Measurements from ENCODE around the gene ST6GAL2.

The ST6GAL2 gene

DNA sequence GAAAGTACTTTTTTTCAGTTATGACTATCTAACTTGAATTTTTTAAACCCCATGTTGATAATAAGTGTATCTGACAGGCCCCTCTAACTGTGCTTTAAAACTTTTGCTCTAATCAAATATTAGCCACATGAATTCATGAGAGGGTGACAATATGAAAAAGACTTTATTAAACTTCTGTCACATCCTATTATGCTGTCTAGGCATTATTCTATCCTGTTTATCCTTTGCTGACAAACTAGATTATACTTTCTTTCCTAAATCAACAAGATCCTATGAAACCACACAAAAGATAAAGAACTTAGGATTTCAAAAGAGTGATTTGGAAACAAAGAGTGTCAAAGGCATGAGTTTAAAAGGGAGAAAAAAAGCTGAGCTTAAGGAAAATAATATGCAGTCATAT is 57.8 kb downstream of the ST6GAL2 start:
- no peak for DNase-seq (ENCODE audit: low spot score)

DNA sequence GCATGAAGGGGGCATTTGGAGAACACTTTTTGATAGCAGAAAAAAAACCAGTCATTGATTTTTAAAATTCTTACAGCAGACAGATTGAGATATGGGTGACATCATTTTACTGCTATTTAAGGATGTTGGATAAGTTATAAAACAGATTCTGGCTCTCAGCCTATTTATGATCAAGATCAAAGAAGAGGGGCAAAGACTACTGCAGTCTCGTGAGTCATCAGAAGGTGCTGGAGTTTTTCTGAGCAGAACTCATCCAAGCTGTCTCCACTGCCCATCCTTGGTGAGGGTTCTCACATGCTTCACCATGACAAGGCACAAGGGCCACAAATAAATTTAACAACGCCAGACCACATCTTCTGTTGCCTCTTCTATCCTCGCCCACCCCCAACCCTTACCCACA is 58.8 kb downstream of the ST6GAL2 start:
- DNase-seq (ENCODE audit: low spot score), result no peak

DNA sequence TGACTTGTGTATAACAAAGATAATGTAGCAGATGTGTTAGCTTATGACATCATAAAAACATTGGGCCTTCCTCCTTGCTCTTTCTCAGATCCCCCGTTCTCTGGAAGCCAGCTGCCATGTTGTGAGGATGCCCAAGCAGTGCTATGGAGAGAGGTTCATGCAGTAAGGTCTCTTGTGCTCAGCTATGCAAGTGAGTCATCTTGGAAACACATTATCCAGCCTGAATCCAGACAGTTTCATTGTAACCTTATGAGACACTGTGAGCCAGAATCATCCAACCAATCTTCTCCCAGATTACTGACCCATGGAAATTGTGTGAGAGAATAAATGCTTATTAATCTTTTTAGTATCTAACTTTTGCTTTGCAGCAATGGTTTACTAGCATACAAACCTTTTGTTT is 60.8 kb downstream of the ST6GAL2 start:
- no peak for DNase-seq (ENCODE audit: low spot score)

DNA sequence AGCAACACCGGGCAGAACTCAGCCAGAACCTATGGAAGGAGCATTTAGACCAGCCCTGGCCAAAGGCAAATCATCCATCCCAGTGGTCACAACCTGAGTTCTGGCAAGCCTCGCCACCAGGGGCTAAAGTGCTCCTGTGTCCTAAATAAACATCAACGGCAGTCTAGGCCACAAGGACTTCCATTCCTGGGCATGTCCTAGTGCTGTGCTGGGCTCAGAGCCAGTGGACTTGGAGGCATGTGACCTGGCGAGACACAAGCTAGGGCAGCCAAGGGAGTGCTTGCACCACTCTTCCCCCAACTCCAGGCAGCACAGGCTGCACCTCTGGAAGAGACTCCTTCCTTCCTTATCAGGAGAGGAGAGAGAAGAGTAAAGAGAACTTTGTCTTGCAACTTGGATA is 69.0 kb downstream of the ST6GAL2 start:
- no peak for DNase-seq (ENCODE audit: low spot score)

DNA sequence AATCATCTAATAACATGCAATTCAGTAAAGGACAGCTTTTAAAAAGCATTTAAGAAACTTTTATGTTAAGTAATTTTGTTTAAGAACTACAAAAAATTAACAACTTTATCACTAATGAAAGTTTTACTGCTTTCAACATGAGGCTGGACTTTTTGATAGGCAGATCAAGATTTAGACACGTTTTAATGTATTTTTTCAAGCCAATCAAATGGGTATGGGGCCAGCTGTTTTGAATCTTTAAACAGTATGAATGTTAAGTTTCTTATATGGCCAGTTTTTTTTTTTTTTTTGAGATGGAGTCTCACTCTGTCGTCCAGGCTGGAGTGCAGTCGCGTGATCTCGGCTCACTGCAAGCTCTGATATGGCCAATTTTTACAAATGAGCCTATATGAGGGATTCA is 73.1 kb downstream of the ST6GAL2 start:
- no peak for DNase-seq (ENCODE audit: low spot score)

DNA sequence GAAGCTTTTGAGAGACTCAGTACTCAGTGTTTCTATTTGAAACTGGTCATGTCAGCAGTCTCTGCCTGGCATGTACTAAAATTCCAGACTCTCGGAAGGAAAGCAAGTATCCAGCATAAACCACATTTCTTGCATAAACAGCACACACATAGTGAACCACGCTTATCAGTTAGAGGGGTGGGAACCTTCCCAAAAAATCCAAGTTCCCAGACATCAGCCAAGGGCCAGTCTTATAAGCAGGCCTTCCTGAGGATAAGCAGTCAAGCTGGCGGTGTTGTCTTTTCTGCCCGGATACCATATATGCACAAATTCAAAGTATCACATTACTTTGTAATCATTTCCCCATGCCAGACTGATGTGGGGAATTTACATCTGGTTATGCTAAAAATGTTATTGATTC is 73.6 kb downstream of the ST6GAL2 start:
- no peak for DNase-seq (ENCODE audit: low spot score)

DNA sequence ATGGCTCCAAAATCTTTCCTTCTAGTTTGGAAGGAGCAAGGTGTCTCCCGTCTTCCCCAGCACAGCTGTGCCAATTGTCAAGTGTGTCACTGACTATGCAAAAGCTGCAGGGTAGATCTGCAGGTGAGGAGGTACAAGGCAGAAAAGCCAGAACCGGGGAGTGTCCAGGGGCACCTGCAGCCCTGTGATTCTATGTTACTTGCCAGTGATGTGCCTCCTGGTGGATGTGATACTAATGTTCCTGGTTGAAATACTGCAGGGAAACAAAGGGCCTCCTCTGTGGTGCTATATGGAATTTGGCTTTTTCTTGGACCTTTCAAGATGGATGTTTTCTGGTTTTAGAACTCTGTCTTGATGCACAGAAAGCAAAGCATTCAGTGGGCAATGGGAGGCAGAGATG is 80.3 kb downstream of the ST6GAL2 start:
- DNase-seq (ENCODE audit: low spot score), result no peak

DNA sequence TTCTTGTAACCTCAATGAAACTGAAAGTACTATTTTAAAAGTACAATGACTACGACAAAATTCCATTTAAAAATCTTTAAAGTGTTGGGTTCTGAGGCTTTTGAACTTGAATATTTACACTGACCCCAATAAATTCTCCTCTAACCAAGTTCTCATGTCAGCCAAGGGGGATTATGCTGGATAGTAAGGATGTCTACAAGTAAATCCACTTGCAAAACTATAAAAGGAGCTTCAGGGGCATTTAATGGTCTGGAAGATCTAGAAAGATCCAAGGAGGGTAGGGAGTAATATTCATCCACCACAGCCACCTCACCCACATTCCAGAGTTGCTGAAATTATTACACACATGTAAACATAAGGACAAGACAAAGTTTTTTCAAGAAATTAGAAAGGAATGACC is 81.8 kb downstream of the ST6GAL2 start:
- no peak for DNase-seq (ENCODE audit: low spot score)

DNA sequence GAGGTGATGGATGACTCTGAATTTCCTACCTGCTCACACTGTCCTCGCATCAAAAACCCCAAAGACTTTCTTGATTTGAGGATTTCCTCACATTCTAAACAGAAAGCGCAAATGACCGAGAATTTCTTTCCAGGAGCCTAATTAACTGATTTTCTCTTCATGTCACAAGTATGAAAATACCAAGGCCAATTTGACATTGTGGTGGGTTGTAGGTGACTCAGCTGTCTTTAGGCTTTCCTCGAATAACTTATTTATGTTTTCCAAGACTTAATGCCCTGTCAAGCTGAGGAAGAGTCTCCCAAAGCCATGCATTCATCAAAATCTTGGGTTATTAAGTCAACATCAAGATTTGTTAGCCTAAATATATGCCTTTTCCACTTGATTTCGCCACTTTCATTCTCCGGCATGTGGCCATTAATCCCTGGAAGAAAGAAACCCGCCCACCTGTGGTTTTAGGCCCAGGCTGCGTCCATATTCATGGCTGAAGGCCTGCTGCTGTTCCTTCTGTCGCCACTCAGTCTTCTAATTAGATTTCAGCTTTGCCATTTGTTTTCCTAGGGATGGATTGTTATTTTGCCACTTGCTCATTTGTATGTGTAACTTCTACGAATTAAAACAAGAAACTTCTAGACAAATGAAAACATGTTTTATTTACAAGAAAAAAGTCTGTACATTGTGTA is 84.9 kb downstream of the ST6GAL2 start:
- no peak for DNase-seq (ENCODE audit: low spot score)

DNA sequence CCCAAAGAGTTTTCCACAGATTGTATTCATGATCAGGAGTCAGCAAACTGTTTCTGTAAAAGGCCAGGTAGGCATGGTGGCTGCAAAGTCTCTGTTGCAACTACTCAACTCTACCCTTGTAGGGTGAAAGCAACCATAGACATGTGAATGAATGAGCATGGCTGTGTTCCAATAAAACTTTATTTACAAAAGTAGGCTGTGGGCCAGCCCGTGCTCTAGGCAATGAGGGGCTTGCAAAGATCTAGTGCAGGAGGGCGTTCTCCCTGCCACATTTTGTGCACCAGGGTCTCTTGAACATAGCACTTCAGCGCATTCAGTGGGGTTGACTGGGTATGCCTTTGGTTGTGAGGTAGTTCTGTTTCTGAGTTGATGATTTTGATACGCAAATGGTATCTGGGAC is 85.8 kb downstream of the ST6GAL2 start:
- no peak for DNase-seq (ENCODE audit: low spot score)

DNA sequence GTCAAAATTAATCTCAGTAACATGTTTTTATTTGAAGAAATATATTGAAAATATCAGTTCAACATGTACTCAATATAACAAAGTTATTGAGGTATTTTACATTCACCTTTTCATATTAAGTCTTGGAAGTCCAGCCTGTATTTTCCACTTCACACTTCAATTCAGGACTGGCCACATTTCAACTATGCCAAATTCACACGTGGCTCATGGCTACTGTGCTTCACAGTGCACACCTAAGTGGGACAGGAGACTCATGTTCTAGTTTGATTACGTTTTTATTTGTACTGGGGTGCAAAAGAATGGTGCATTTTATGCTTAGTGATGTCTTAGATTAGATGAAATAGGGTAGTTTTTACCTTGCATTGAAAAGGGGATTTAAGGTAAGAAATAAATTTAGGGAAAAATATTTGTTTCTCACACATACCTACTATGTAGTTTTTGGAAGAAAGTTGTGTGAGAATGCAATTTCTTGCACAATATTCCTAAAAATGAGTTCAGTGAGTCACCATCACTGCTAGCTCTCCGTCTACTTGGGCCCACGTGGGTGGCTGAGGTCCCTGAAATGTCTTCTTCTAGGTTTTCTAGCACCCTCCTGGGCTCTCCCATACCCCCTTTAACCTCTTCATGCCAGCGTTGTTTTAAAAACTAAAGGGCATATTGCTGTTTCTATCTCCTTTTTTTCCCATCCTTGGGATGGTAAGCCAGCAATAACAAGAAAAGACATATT is 87.0 kb downstream of the ST6GAL2 start:
- DNase-seq (ENCODE audit: low spot score), result no peak

DNA sequence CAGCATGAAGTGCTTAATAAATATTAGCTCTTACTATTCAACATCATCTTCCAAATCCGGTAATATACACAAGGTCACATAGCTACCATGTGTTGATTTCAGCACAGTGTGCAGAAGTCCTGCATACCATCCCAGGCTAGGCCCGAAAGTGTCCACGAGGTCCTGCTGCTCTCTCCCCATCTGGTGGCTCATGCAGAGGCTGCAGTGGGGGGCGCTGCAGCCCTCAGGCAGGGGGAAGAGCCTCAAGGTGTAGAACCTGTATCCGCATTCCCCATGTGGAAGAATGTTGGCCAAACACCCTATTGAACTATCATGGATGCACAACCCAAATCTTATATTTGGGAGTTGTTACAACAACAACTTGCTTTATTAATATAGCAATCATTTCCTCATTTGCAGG is 88.5 kb downstream of the ST6GAL2 start:
- DNase-seq (ENCODE audit: low spot score), result no peak

DNA sequence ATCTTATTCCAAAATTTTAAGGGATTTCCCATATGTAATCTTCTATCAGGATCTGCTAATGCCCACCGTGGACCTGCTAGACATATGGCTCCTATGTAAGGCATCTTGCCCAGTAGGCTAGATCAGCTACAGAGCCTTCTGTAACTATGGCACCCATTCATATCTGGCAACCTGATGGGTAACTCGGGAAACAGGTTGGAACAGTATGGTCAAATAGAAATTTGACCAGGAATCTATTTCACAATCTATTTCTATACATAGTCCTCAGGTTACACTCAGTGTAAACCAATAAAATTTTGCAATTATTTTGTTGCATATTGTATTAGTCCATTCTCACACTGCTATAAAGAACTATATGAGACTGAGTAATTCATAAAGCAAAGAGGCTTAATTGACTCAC is 93.3 kb downstream of the ST6GAL2 start:
- DNase-seq (ENCODE audit: low spot score), result no peak

DNA sequence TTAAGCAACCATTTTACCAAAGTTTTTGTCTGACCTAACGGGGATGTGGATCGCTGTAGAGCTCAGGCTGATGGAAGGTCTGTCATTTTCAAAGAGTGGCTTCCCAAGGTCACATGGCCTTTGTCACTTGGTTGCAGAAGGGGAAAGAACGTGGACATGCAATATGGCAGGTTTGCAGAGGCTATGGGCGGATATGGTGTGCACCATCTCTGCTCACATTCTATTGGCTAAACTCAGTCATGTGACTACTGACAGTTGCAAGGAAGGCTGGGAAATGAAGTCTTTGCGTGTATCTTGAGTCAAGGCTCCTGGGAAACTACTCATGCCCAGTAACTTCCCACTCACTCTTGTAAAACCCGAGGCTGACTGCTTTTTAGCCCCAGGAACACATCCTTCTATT is 96.8 kb downstream of the ST6GAL2 start:
- DNase-seq (ENCODE audit: low spot score), result no peak

DNA sequence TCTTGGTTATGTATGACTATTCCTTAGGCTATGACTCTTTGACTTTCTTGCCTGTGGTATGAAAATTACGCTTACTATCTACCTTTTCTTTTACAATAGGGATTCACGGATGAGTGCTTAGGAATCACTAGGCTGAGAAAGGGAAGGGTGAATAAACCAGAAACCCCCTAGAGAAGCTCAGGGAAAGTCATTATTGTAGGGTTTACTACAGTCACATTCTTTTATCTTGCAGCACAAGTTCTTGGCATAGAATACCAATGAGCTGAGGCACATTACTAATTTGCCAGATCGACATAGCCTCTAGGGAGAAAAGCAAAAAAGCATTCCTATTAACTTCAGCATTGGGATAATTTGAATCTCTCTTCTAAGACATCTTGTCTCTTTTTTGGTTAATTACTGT is 103.3 kb downstream of the ST6GAL2 start:
- DNase-seq (ENCODE audit: low spot score), result no peak

DNA sequence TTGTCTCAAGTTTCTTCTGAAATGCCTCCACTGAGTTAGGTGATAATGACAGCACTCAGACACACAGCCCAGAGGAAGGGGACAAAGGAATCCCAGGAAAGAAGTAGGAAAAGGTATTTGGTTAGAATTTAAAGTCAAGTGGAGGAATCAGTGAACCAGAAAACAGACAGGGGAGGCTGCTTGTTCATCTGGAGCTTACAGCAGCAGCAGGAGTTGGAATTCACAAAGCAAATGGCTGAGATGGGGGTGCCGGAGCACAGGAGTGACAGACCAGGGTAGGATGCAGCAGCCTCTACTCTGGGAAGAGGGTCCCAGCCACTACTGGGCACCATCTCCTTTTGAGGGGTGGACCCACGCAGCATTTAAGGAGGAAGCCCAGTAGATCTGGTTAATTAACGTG is 104.8 kb downstream of the ST6GAL2 start:
- DNase-seq (ENCODE audit: low spot score), result no peak

DNA sequence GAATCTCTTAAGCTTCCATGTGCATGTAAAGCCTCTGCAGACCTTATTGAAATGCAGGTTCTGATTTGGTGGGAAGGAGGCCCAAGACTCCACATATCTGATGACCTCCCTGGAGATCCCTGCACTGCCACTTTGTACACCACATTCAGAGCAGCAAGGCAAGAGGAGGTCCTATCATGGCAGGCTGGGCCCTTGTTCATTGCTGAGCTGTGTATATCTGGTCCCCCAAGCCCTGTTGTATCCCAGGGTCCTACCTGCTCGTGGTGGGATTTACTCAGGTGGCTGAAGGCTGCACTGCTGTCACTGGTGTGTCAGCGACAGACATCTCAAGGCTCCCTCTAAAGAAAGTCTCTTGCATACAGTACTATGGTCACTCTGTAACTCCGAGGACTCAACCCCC is 114.2 kb downstream of the ST6GAL2 start:
- DNase-seq (ENCODE audit: low spot score), result no peak

DNA sequence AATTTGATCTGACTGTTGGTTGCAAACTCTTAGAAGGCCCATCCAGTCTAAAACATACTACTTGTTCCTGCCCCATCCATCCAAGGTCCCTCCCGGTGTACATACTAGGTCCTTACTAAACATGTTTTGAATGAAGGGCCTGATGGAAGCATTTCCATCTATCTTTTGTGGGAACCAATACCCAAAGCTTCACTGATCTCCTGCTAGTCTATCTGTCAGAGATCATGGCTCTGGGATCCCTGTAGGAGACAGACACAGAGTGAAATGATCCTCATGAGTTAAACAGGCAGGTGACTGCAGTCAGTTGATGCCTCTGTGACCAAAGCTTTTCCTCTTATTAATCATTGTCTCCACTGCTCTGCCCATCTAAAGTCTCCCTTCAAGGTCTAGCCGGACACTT is 115.0 kb downstream of the ST6GAL2 start:
- no peak for DNase-seq (ENCODE audit: low spot score)

DNA sequence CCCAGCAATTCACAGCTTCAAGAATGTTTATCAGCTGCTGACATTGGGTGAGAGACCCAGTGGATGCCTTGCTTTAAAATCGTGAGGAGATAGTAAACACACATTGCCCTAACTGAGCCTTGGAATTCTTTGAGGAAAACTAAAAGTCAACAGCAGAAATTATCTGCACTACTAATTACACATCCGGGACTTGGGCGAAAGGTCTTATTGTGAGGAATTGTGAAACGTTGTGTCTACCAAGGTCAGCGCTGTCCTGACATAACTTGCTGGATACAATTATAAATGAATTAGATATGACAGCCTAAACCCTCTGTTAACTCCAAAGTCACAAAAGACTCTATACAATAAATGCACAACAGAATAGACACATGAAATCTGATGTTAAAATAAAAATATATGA is 121.4 kb downstream of the ST6GAL2 start:
- DNase-seq (ENCODE audit: low spot score), result no peak

DNA sequence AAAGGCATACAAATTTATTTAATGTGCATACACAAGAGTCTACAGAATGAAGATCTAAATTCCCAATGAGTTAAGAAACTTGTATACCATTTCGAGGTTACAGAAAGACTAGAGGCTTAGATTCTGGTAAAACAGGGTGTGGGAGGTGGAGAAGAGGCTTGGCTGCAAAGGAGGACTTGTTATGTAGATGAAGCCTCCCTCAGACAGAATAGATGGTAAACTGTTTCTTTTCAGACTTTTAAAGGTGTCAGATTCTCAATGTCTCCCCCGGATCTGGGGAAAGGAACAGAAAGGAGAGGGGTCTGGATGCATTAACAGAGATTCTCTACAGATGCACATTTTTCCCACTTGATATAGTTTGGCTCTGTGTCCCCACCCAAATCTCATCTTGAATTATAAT is 126.0 kb downstream of the ST6GAL2 start:
- no peak for DNase-seq (ENCODE audit: low spot score)

DNA sequence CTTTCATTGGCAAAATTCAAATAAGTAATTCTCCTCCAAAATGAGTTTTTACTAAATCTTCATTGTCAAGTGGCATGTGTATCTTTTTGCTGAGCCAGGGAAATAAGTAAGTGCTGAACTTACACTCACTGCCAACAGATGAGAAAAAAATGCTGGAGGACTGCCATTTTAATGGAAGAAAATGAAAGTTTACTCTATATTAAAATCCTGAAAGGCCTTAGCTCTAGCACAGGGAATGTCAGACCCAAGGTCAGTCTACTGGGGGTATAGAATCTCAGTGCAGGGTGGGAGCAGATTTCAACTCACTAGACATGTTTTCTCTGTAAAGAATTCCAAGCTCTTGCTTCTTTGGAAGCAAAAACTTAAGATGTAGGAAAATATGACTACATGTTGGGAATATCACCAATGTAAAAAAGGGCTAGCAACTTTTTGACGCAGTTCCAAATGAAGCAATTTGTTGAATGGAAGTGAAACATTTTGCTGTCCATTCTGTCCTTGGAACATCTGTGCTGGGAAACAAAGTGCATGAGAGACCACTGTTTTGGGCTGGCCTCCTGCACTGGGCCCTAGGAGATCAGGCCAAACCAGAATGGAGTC is 127.0 kb downstream of the ST6GAL2 start:
- DNase-seq (ENCODE audit: low spot score), result no peak
